ENCODE measurements around the gene TMEM181. TPM values are rescaled to one million over a fixed set of nuclear protein-coding genes. Genes with fewer than 3 reads are reported as not detected.

TMEM181 gene
- polyA plus RNA-seq, 1 experiment, result 20.6 TPM

DNA sequence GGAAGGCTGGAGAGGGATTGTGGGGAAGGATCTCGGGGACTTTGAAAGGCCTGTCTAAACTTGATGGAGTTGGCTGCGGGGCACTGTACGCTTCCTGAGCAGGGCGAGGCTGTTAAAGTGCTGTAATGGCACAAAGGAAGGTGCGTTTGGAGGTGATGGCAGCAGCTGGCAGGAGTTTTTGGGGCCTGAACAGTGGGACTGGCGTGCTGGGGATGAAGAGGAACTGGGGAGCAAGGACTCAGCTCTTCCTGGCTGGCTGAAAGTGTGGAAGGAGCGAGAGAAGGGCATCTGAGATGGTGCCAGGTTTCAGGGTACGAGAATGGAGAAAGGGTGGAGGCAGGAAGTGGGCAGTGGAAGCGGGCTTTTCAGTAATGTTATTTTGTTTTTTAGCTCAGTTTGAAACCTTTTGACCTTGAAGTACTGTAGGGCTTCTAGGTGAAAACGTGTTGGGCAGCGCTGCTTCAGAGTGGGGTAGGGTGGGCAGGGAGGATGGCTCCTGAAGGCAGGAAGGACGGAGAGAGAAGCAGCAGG, 8.0 kb downstream of the TMEM181 start:
- ChIA-PET CTCF (interaction anchor here (0.7 to 0.9 kb wide), 3 partner anchors 28 to 139 kb away, joined by 3 to 4 read pairs (median 3); no protein-coding TSS in a partner anchor), POLR2A (no interaction called here)
- no peaks in the 10 kb centered on the region for H3K27me3 ChIP-seq (ENCODE audit: control insufficient read depth, insufficient read depth, low read length)
- H3K36me3 ChIP-seq (ENCODE audit: control insufficient read depth, insufficient read depth, low read length), result peaks cover 2% of the 10 kb centered on the region; the same call in 1 of the 2 replicates
- no peak overlapping the region for H3K4me3 ChIP-seq (ENCODE audit: low read depth, low read length)
- DNase-seq (ENCODE audit: low read depth), result no peak
- no peak for TF ChIP-seq CTCF (IDR thresholded peaks at IDR 0.05; ENCODE audit: insufficient read depth, low read depth, low read length)

- ChIA-PET POLR2A (no interaction called here), CTCF (interaction anchor here (0.7 to 1.2 kb wide), 3 partner anchors 28 to 348 kb away, joined by 3 to 4 read pairs (median 3); no protein-coding TSS in a partner anchor)
- no peaks in the 10 kb centered on the region for H3K27me3 ChIP-seq (ENCODE audit: control insufficient read depth, insufficient read depth, low read length)
- H3K36me3 ChIP-seq (ENCODE audit: control insufficient read depth, insufficient read depth, low read length), result peaks cover 4% of the 10 kb centered on the region
- DNase-seq (ENCODE audit: low read depth), result no peak
- no peak overlapping the region for H3K4me3 ChIP-seq (ENCODE audit: low read depth, low read length)
- TF ChIP-seq CTCF (IDR thresholded peaks at IDR 0.05; ENCODE audit: insufficient read depth, low read depth, low read length), result no peak
Measured at GRCh38 chr6:158568549-158568948, 8.7 kb downstream of the TMEM181 start.

DNA sequence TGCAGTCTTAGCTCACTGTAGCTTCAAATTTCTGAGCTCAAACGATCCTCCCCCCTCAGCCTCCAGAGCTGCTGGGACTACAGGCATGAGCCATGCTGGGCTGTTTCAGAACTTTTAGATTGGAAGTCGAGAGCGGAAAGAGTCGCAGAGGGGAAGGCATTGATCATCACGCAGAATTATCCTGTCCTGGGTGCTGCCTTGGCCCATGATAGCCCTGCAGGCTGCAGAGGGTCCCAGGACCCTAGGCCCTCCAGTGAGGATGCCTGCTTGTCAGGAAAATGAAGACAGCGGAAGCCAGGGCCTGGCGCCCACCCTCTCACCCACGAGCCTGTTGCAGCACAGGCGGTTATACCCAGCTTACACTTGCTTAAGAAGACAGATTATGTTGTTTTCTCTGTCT, 9.1 kb downstream of the TMEM181 start:
- CTCF ChIA-PET, result interaction anchor here (1.2 kb wide), 1 partner anchor 348 kb away, joined by 4 read pairs; no protein-coding TSS in a partner anchor
- H3K36me3 ChIP-seq (ENCODE audit: control insufficient read depth, insufficient read depth, low read length), result peaks cover 6% of the 10 kb centered on the region
- no peak for TF ChIP-seq CTCF (IDR thresholded peaks at IDR 0.05; ENCODE audit: insufficient read depth, low read depth, low read length)
- POLR2A ChIA-PET, result no interaction called here
- H3K4me3 ChIP-seq (ENCODE audit: low read depth, low read length), result no peak overlapping the region
- DNase-seq (ENCODE audit: low read depth), result no peak
- H3K27me3 ChIP-seq (ENCODE audit: control insufficient read depth, insufficient read depth, low read length), result no peaks in the 10 kb centered on the region

GRCh38 chr6:158570681-158570962, 10.7 kb downstream of the TMEM181 start:
- DNase-seq (ENCODE audit: low read depth), result no peak
- POLR2A ChIA-PET, result no interaction called here
- Histone ChIP-seq H3K4me3 (ENCODE audit: low read depth, low read length) (no peak overlapping the region), H3K27me3 (ENCODE audit: control insufficient read depth, insufficient read depth, low read length) (no peaks in the 10 kb centered on the region), H3K36me3 (ENCODE audit: control insufficient read depth, insufficient read depth, low read length) (peaks cover 6% of the 10 kb centered on the region)
- no peak for TF ChIP-seq CTCF (IDR thresholded peaks at IDR 0.05; ENCODE audit: insufficient read depth, low read depth, low read length)
- CTCF ChIA-PET, result no interaction called here

- TF ChIP-seq CTCF (IDR thresholded peaks at IDR 0.05; ENCODE audit: insufficient read depth, low read depth, low read length), result no peak
- Histone ChIP-seq H3K4me3 (ENCODE audit: low read depth, low read length) (no peak overlapping the region), H3K36me3 (ENCODE audit: control insufficient read depth, insufficient read depth, low read length) (peaks cover 6% of the 10 kb centered on the region), H3K27me3 (ENCODE audit: control insufficient read depth, insufficient read depth, low read length) (no peaks in the 10 kb centered on the region)
- CTCF ChIA-PET, result no interaction called here
- POLR2A ChIA-PET, result no interaction called here
- DNase-seq (ENCODE audit: low read depth), result no peak
Measured at GRCh38 chr6:158571826-158572652, 12.1 kb downstream of the TMEM181 start.

Data from BJ (cell line).